Measurements from ENCODE around the gene ADRA2C. TPM values are rescaled to one million over a fixed set of nuclear protein-coding genes. Genes with fewer than 3 reads are reported as not detected.

ADRA2C gene
- total RNA-seq, 1 experiment from 2014 or later = not detected

- TF ChIP-seq CTCF (conservative IDR thresholded peaks at IDR 0.05) = no peak
- no peak for TF ChIP-seq EZH2 (IDR thresholded peaks at IDR 0.05; ENCODE audit: low read depth)
- Histone ChIP-seq H3K9me2 (ENCODE audit: insufficient read depth) (no peaks in the 10 kb centered on the region), H3K9me3 (ENCODE audit: insufficient read depth, low read depth) (no peaks in the 10 kb centered on the region), H2AFZ (no peak overlapping the region), H3K27ac (no peak overlapping the region), H4K20me1 (ENCODE audit: insufficient read depth) (no peaks in the 10 kb centered on the region), H3K4me3 (no peak overlapping the region), H3K27me3 (ENCODE audit: insufficient read depth, low read depth) (peaks cover 32% of the 10 kb centered on the region), H3K4me2 (no peak overlapping the region), H3F3A (ENCODE audit: insufficient read depth, low read depth) (no peaks in the 10 kb centered on the region), H3K4me1 (replicated peaks; ENCODE audit: insufficient read depth) (no peaks in the 10 kb centered on the region), H3K79me2 (ENCODE audit: low read depth) (no peaks in the 10 kb centered on the region), H3K36me3 (ENCODE audit: low read depth) (no peaks in the 10 kb centered on the region)
- CTCF ChIA-PET = no interaction called here
- BruUV-seq (replicated peaks) = no TSS peak
- no peak for DNase-seq
- POLR2A ChIA-PET (ENCODE audit: unreplicated experiment) = interaction anchor here (0.7 kb wide), 1 partner anchor 161 kb away, joined by 5 read pairs; no protein-coding TSS in a partner anchor
- intact Hi-C loops (cut with micrococcal nuclease; ENCODE audit: unreplicated experiment) = no loop called here
These were observed 23.9 kb downstream of the ADRA2C start for GRCh38 chr4:3790006-3790561.

- H3K4me1 ChIP-seq (replicated peaks; ENCODE audit: insufficient read depth) = no peaks in the 10 kb centered on the region
- H3K36me3 ChIP-seq (ENCODE audit: low read depth) = no peaks in the 10 kb centered on the region
- BruUV-seq (replicated peaks) = no TSS peak
- no peak overlapping the region for H2AFZ ChIP-seq
- H3K9me3 ChIP-seq (ENCODE audit: insufficient read depth, low read depth) = no peaks in the 10 kb centered on the region
- POLR2A ChIA-PET (ENCODE audit: unreplicated experiment) = interaction anchor here (0.5 kb wide), 1 partner anchor 44 kb away, joined by 4 read pairs; no protein-coding TSS in a partner anchor
- no peaks in the 10 kb centered on the region for H4K20me1 ChIP-seq (ENCODE audit: insufficient read depth)
- intact Hi-C loops (cut with micrococcal nuclease; ENCODE audit: unreplicated experiment) = no loop called here
- no peak overlapping the region for H3K4me2 ChIP-seq
- H3K79me2 ChIP-seq (ENCODE audit: low read depth) = no peaks in the 10 kb centered on the region
- CTCF ChIA-PET = no interaction called here
- DNase-seq = no peak
- H3K27ac ChIP-seq = no peak overlapping the region
- no peaks in the 10 kb centered on the region for H3F3A ChIP-seq (ENCODE audit: insufficient read depth, low read depth)
- no peaks in the 10 kb centered on the region for H3K9me2 ChIP-seq (ENCODE audit: insufficient read depth)
- H3K27me3 ChIP-seq (ENCODE audit: insufficient read depth, low read depth) = peaks cover 29% of the 10 kb centered on the region
- no peak for TF ChIP-seq EZH2 (IDR thresholded peaks at IDR 0.05; ENCODE audit: low read depth)
- H3K4me3 ChIP-seq = no peak overlapping the region
These were observed 25.1 kb downstream of the ADRA2C start for GRCh38 chr4:3791256-3791655.

GRCh38 chr4:3791910-3792542 lies 25.8 kb downstream of the ADRA2C start:
- no peaks in the 10 kb centered on the region for H3K36me3 ChIP-seq (ENCODE audit: low read depth)
- DNase-seq = peak in 1 of 2 experiments; percentile 49
- TF ChIP-seq CTCF (conservative IDR thresholded peaks at IDR 0.05) = no peak
- TF ChIP-seq EZH2 (IDR thresholded peaks at IDR 0.05; ENCODE audit: low read depth) = no peak
- no peak overlapping the region for H2AFZ ChIP-seq
- no peaks in the 10 kb centered on the region for H3K9me2 ChIP-seq (ENCODE audit: insufficient read depth)
- intact Hi-C loops (cut with micrococcal nuclease; ENCODE audit: unreplicated experiment) = no loop called here
- no peak overlapping the region for H3K27ac ChIP-seq
- H3K27me3 ChIP-seq (ENCODE audit: insufficient read depth, low read depth) = peaks cover 23% of the 10 kb centered on the region
- no peaks in the 10 kb centered on the region for H3K4me1 ChIP-seq (replicated peaks; ENCODE audit: insufficient read depth)
- no TSS peak for BruUV-seq (replicated peaks)
- H4K20me1 ChIP-seq (ENCODE audit: insufficient read depth) = no peaks in the 10 kb centered on the region
- CTCF ChIA-PET = no interaction called here
- no peaks in the 10 kb centered on the region for H3F3A ChIP-seq (ENCODE audit: insufficient read depth, low read depth)
- POLR2A ChIA-PET (ENCODE audit: unreplicated experiment) = interaction anchor here (0.5 kb wide), 1 partner anchor 45 kb away, joined by 4 read pairs; no protein-coding TSS in a partner anchor
- H3K4me2 ChIP-seq = no peak overlapping the region
- H3K9me3 ChIP-seq (ENCODE audit: insufficient read depth, low read depth) = no peaks in the 10 kb centered on the region
- no peaks in the 10 kb centered on the region for H3K79me2 ChIP-seq (ENCODE audit: low read depth)
- no peak overlapping the region for H3K4me3 ChIP-seq
